Measurements from ENCODE around the gene NOMO2.
"Not testable (repeated sequence)": the region's sequence is repeated elsewhere in the genome, so short reads cannot be mapped to it uniquely, and the experiment has no call there.

Gene NOMO2

GRCh38 chr16:18497032-18497431 is 64.9 kb downstream of the NOMO2 start:
- H3K9me3 ChIP-seq (ENCODE audit: control insufficient read depth, insufficient read depth, low read length); H3K27ac ChIP-seq (ENCODE audit: low read depth, low read length); H3K36me3 ChIP-seq (ENCODE audit: control insufficient read depth, insufficient read depth, low read length); H3K4me3 ChIP-seq (ENCODE audit: low read depth, low read length); H3K4me1 ChIP-seq (ENCODE audit: control insufficient read depth, insufficient read depth, low read length); H3K9ac ChIP-seq (ENCODE audit: low read depth, low read length); H3K27me3 ChIP-seq (ENCODE audit: control insufficient read depth, insufficient read depth, low read length): not testable (repeated sequence)

DNA sequence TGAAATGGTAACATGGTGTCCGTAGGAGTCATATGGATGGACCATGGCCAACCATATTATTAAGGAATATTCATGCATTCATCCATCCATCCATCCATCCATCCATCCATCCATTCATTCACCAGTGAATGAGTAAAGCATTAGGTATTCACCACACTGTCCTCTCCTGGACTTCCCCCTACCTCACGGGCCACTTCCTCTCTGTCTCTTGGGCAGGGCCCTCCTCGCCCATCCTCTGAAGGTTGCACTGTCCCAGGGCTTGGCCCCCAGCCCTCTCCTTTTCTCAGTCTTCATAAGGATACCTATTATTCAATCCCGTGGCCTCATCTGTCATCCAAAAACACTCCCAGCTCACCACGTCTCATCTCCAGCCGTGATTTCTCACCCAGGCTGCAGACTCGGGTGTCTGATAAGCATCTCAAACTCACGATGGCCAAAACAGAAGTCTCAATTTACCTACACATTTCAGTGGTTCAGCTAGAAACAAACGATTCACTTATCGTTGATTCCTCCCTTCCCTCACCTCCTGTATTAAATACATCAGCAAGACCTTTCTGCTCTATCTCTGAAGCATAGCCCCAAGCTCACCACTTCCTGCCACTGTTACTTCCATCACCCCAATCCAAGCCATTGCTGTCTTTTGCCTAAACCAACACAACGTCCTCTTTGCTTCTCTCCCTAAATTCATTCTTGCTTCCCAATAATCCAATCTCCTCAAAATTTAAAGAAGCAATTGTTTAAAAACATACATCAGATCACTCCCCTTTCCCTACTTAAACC is 69.6 kb downstream of the NOMO2 start:
- H3K9ac ChIP-seq (ENCODE audit: low read depth, low read length); H3K9me3 ChIP-seq (ENCODE audit: control insufficient read depth, insufficient read depth, low read length); H3K27ac ChIP-seq (ENCODE audit: low read depth, low read length); H3K4me3 ChIP-seq (ENCODE audit: low read depth, low read length); H3K4me1 ChIP-seq (ENCODE audit: control insufficient read depth, insufficient read depth, low read length); H3K27me3 ChIP-seq (ENCODE audit: control insufficient read depth, insufficient read depth, low read length); H3K36me3 ChIP-seq (ENCODE audit: control insufficient read depth, insufficient read depth, low read length): not testable (repeated sequence)

DNA sequence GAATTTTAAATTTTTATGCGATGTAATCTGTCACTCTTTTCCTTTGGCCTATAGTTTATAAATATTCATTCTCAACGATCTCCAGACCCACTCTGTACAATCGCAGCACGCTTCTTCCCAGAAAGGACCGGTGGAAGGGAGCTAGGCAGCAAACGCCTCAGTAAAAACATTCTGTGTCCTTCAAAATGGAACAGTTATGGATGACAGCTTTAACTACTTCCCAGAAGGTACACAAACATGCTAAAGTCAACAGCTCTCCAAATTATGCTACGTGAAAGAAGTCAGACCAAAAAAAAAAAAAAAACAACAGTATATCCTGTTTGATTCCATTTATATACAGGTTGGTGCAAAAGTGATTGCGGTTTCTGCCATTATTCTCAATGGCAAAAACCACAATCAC is 125.9 kb downstream of the NOMO2 start:
- H3K9me3 ChIP-seq (ENCODE audit: control insufficient read depth, insufficient read depth, low read length); H3K4me3 ChIP-seq (ENCODE audit: low read depth, low read length); H3K27ac ChIP-seq (ENCODE audit: low read depth, low read length); H3K4me1 ChIP-seq (ENCODE audit: control insufficient read depth, insufficient read depth, low read length); H3K9ac ChIP-seq (ENCODE audit: low read depth, low read length); H3K27me3 ChIP-seq (ENCODE audit: control insufficient read depth, insufficient read depth, low read length); H3K36me3 ChIP-seq (ENCODE audit: control insufficient read depth, insufficient read depth, low read length): not testable (repeated sequence)

DNA sequence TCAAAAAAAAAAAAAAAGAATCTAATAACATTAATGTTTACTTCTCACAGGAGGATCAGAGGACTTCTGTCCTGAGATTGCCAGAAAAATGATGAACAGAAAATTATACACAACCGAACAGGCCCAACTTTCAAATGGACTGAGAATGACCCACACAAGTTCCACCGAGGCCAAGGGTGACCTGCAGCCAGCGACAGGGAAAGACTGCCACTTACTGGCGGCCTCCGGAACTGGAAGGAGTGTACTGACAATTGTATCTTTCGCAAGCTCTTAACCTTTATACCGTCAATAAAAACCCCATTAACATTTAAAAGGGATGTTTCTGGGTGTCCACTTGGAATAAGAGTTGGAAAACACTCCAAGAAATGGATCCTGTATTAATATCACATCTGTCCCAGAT is 146.1 kb downstream of the NOMO2 start:
- H3K4me1 ChIP-seq (ENCODE audit: control insufficient read depth, insufficient read depth, low read length); H3K27ac ChIP-seq (ENCODE audit: low read depth, low read length); H3K9ac ChIP-seq (ENCODE audit: low read depth, low read length): not testable (repeated sequence)

DNA sequence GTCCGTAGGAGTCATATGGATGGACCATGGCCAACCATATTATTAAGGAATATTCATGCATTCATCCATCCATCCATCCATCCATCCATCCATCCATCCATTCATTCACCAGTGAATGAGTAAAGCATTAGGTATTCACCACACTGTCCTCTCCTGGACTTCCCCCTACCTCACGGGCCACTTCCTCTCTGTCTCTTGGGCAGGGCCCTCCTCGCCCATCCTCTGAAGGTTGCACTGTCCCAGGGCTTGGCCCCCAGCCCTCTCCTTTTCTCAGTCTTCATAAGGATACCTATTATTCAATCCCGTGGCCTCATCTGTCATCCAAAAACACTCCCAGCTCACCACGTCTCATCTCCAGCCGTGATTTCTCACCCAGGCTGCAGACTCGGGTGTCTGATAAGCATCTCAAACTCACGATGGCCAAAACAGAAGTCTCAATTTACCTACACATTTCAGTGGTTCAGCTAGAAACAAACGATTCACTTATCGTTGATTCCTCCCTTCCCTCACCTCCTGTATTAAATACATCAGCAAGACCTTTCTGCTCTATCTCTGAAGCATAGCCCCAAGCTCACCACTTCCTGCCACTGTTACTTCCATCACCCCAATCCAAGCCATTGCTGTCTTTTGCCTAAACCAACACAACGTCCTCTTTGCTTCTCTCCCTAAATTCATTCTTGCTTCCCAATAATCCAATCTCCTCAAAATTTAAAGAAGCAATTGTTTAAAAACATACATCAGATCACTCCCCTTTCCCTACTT is 152.2 kb downstream of the NOMO2 start:
- not testable (repeated sequence) for H3K9ac ChIP-seq (ENCODE audit: low read depth, low read length); H3K9me3 ChIP-seq (ENCODE audit: control insufficient read depth, insufficient read depth, low read length); H3K4me3 ChIP-seq (ENCODE audit: low read depth, low read length); H3K27me3 ChIP-seq (ENCODE audit: control insufficient read depth, insufficient read depth, low read length); H3K27ac ChIP-seq (ENCODE audit: low read depth, low read length); H3K4me1 ChIP-seq (ENCODE audit: control insufficient read depth, insufficient read depth, low read length); H3K36me3 ChIP-seq (ENCODE audit: control insufficient read depth, insufficient read depth, low read length)

More for the DNA sequence above, 146.1 kb downstream of the NOMO2 start:
- H3K27me3 ChIP-seq (ENCODE audit: control insufficient read depth, insufficient read depth, low read length); H3K36me3 ChIP-seq (ENCODE audit: control insufficient read depth, insufficient read depth, low read length); H3K4me3 ChIP-seq (ENCODE audit: low read depth, low read length); H3K9me3 ChIP-seq (ENCODE audit: control insufficient read depth, insufficient read depth, low read length): not testable (repeated sequence)

- H3K4me3 ChIP-seq (ENCODE audit: low read depth, low read length); H3K27ac ChIP-seq (ENCODE audit: low read depth, low read length); H3K4me1 ChIP-seq (ENCODE audit: control insufficient read depth, insufficient read depth, low read length); H3K9me3 ChIP-seq (ENCODE audit: control insufficient read depth, insufficient read depth, low read length); H3K36me3 ChIP-seq (ENCODE audit: control insufficient read depth, insufficient read depth, low read length); H3K9ac ChIP-seq (ENCODE audit: low read depth, low read length); H3K27me3 ChIP-seq (ENCODE audit: control insufficient read depth, insufficient read depth, low read length): not testable (repeated sequence)
These were observed 159.8 kb downstream of the NOMO2 start for GRCh38 chr16:18401851-18402657.

GRCh38 chr16:18401159-18401558 is 160.7 kb downstream of the NOMO2 start:
- H3K27me3 ChIP-seq (ENCODE audit: control insufficient read depth, insufficient read depth, low read length); H3K4me1 ChIP-seq (ENCODE audit: control insufficient read depth, insufficient read depth, low read length); H3K36me3 ChIP-seq (ENCODE audit: control insufficient read depth, insufficient read depth, low read length); H3K9ac ChIP-seq (ENCODE audit: low read depth, low read length); H3K4me3 ChIP-seq (ENCODE audit: low read depth, low read length); H3K27ac ChIP-seq (ENCODE audit: low read depth, low read length); H3K9me3 ChIP-seq (ENCODE audit: control insufficient read depth, insufficient read depth, low read length): not testable (repeated sequence)

DNA sequence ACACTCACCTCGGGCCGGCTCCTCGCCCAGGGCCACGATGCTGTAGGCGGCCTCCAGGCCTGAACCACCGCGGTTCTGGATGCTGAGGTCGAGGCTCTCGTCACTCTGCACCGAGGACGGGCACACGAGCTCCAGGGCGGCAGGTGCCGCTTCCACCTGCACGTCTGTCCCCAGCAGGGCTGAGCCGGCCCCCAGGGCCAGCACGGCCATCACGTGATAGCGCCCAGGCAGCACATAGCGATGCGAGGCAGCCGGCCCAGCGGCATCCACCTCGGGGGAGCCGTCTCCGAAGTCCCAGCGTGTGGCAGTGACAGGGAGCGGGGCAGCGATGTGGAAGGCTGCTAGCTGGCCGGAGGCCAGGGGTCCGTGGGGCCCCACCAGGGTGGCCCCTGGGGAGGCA is 167.5 kb downstream of the NOMO2 start:
- not testable (repeated sequence) for H3K9me3 ChIP-seq (ENCODE audit: control insufficient read depth, insufficient read depth, low read length); H3K27me3 ChIP-seq (ENCODE audit: control insufficient read depth, insufficient read depth, low read length); H3K27ac ChIP-seq (ENCODE audit: low read depth, low read length); H3K4me3 ChIP-seq (ENCODE audit: low read depth, low read length); H3K9ac ChIP-seq (ENCODE audit: low read depth, low read length); H3K36me3 ChIP-seq (ENCODE audit: control insufficient read depth, insufficient read depth, low read length); H3K4me1 ChIP-seq (ENCODE audit: control insufficient read depth, insufficient read depth, low read length)

DNA sequence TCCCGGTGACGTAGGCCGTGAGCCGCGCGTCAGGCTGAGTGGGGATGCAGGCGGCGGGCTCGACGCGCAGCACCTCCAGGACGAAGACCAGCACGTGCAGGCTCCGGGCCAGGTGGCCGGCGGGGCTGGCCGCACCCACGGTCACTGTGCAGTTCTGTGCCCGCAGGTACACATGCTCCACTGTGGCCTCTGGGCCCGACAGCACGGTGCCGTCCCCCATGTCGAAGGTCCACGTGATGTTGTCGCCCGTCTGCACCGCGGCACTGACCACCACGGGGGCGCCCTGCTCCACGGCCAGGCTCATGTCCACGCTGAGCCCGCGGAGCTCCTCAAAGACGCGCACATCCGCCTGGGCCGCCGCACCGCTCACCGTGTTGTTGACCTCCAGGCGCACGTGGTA is 174.1 kb downstream of the NOMO2 start:
- not testable (repeated sequence) for H3K4me3 ChIP-seq (ENCODE audit: low read depth, low read length); H3K36me3 ChIP-seq (ENCODE audit: control insufficient read depth, insufficient read depth, low read length); H3K9ac ChIP-seq (ENCODE audit: low read depth, low read length); H3K9me3 ChIP-seq (ENCODE audit: control insufficient read depth, insufficient read depth, low read length); H3K4me1 ChIP-seq (ENCODE audit: control insufficient read depth, insufficient read depth, low read length); H3K27me3 ChIP-seq (ENCODE audit: control insufficient read depth, insufficient read depth, low read length); H3K27ac ChIP-seq (ENCODE audit: low read depth, low read length)

GRCh38 chr16:18386517-18386916 is 175.4 kb downstream of the NOMO2 start:
- H3K4me1 ChIP-seq (ENCODE audit: control insufficient read depth, insufficient read depth, low read length): not testable (repeated sequence)

DNA sequence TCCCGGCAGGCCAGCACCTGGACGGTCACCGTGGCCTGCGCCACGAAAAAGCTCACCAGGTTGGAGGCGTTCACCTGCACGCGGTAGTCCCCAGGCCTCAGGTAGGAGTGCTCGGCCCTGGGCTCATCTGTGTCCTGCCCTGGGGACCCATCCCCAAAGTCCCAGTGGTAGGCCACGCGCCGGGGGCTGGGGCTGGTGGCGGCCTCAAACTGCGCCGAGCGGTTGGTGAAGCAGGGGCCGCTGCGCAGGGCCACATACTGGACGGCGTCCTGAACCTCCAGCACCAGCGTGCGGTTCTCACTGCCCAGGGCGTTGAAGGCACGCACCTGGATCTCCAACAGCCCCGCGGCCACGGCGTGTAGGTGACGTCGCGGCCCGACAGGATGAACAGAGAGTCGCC is 176.6 kb downstream of the NOMO2 start:
- H3K27me3 ChIP-seq (ENCODE audit: control insufficient read depth, insufficient read depth, low read length); H3K4me3 ChIP-seq (ENCODE audit: low read depth, low read length); H3K9ac ChIP-seq (ENCODE audit: low read depth, low read length); H3K4me1 ChIP-seq (ENCODE audit: control insufficient read depth, insufficient read depth, low read length); H3K36me3 ChIP-seq (ENCODE audit: control insufficient read depth, insufficient read depth, low read length); H3K27ac ChIP-seq (ENCODE audit: low read depth, low read length); H3K9me3 ChIP-seq (ENCODE audit: control insufficient read depth, insufficient read depth, low read length): not testable (repeated sequence)

More at GRCh38 chr16:18386517-18386916, 175.4 kb downstream of the NOMO2 start:
- H3K27me3 ChIP-seq (ENCODE audit: control insufficient read depth, insufficient read depth, low read length); H3K9ac ChIP-seq (ENCODE audit: low read depth, low read length); H3K27ac ChIP-seq (ENCODE audit: low read depth, low read length); H3K9me3 ChIP-seq (ENCODE audit: control insufficient read depth, insufficient read depth, low read length); H3K36me3 ChIP-seq (ENCODE audit: control insufficient read depth, insufficient read depth, low read length); H3K4me3 ChIP-seq (ENCODE audit: low read depth, low read length): not testable (repeated sequence)

All from HUES48 (cell line).